IMR-90 (cell line): ENCODE data around the gene HIVEP3. TPM values are rescaled to one million over a fixed set of nuclear protein-coding genes. Genes with fewer than 3 reads are reported as not detected.

Experiments
- ATAC-seq: fragments of 200-7000 bp; cut with Tn5 transposase; 2 replicates; pipeline ENCODE4 v1.9.1; 2020; ENCODE audit warnings: low read depth, mild to moderate bottlenecking, moderate library complexity
- BruUV-seq: library from RNA; stranded (reverse); fragments of 400-500 nt; replicated peaks from 2 replicates; lab custom pipeline; 2021; lab: Mats Ljungman, UMichigan
- CTCF ChIA-PET: fragments of 300-600 bp; formaldehyde crosslinking; extraction: SDS; loops from one replicate; lab custom pipeline; 2021; ENCODE audit warnings: antibody characterized with exemption; lab: Yijun Ruan, JAX
- POLR2A ChIA-PET: fragments of 300-600 bp; sonication (Branson Sonifier 250); formaldehyde crosslinking; loops from one replicate; lab custom pipeline; 2022; ENCODE audit warnings: antibody characterized with exemption; ENCODE audit not compliant: unreplicated experiment; lab: Charles Lee
- DNase-seq: peaks from one replicate; pipeline ENCODE4 v3.0.0; 2013
- H2AFZ ChIP-seq: replicated peaks from 2 replicates; pipeline ENCODE3; 2013; ENCODE audit warnings: low read length, mild to moderate bottlenecking; ENCODE audit not compliant: poor library complexity
- H2AK5ac ChIP-seq: 2 replicates; pipeline ENCODE4 v1.6.1; 2013; ENCODE audit warnings: low read depth, low read length, inconsistent platforms
- H2AK9ac ChIP-seq: replicated peaks from 2 replicates; pipeline ENCODE3; 2013; ENCODE audit warnings: mild to moderate bottlenecking, low read depth, low read length, moderate library complexity; ENCODE audit not compliant: poor library complexity
- H2BK120ac ChIP-seq: 2 replicates; pipeline ENCODE4 v1.6.1; 2013; ENCODE audit warnings: low read depth, low read length, inconsistent platforms
- H2BK15ac ChIP-seq: 3 replicates; pipeline ENCODE4 v1.6.1; 2013; ENCODE audit warnings: low read depth, low read length, inconsistent platforms
- H2BK20ac ChIP-seq: 2 replicates; pipeline ENCODE4 v1.6.1; 2013; ENCODE audit warnings: low read depth, mild to moderate bottlenecking, inconsistent platforms, low read length, moderate library complexity
- H2BK5ac ChIP-seq: 2 replicates; pipeline ENCODE4 v1.6.1; 2013; ENCODE audit warnings: mild to moderate bottlenecking, low read depth, low read length, inconsistent platforms; ENCODE audit not compliant: poor library complexity, severe bottlenecking
- H3K14ac ChIP-seq: replicated peaks from 2 replicates; pipeline ENCODE4 v1.6.1; 2013; ENCODE audit warnings: low read depth, low read length, inconsistent platforms
- H3K18ac ChIP-seq: 2 replicates; pipeline ENCODE4 v1.6.1; 2013; ENCODE audit warnings: low read depth, low read length, control low read depth
- H3K23ac ChIP-seq: 2 replicates; pipeline ENCODE4 v1.6.1; 2013; ENCODE audit warnings: low read depth, low read length, inconsistent platforms
- H3K27ac ChIP-seq: 2 replicates; pipeline ENCODE4 v1.5.1; 2013; ENCODE audit warnings: mild to moderate bottlenecking, control low read depth, low read length; ENCODE audit not compliant: insufficient read depth
- H3K27me3 ChIP-seq: 2 replicates; pipeline ENCODE4 v1.6.1; 2013; ENCODE audit warnings: low read length; ENCODE audit not compliant: control insufficient read depth, insufficient read depth
- H3K36me3 ChIP-seq: 2 replicates; pipeline ENCODE4 v1.6.1; 2013; ENCODE audit warnings: low read length, mixed read lengths; ENCODE audit not compliant: control insufficient read depth, insufficient read depth
- H3K4ac ChIP-seq: 2 replicates; pipeline ENCODE4 v1.6.1; 2013; ENCODE audit warnings: low read depth, low read length, inconsistent platforms
- H3K4me1 ChIP-seq: 2 replicates; pipeline ENCODE4 v1.6.1; 2013; ENCODE audit warnings: low read length, mixed read lengths; ENCODE audit not compliant: control insufficient read depth, insufficient read depth
- H3K4me2 ChIP-seq: 2 replicates; pipeline ENCODE4 v1.6.1; 2013; ENCODE audit warnings: low read depth, mild to moderate bottlenecking, control low read depth, low read length, moderate library complexity
- H3K4me3 ChIP-seq: 2 replicates; pipeline ENCODE4 v1.5.1; 2013; ENCODE audit warnings: low read depth, mild to moderate bottlenecking, control low read depth, low read length, moderate library complexity; ENCODE audit not compliant: insufficient read depth
- H3K56ac ChIP-seq: 2 replicates; pipeline ENCODE4 v1.6.1; 2013; ENCODE audit warnings: low read length, inconsistent platforms; ENCODE audit not compliant: insufficient read depth; ENCODE audit errors: extremely low read depth
- H3K79me1 ChIP-seq, 2 experiments: 2 replicates each; pipeline ENCODE4 v1.6.1; 2013; ENCODE audit warnings: low read length in 2 of 2, inconsistent platforms in 1 of 2, low read depth in 1 of 2
- H3K9ac ChIP-seq: 2 replicates; pipeline ENCODE4 v1.6.1; 2013; ENCODE audit warnings: low read depth, low read length, control low read depth
- H3K9me1 ChIP-seq: 2 replicates; pipeline ENCODE4 v1.6.1; 2013; ENCODE audit warnings: low read length, inconsistent platforms; ENCODE audit not compliant: insufficient read depth
- H3K9me3 ChIP-seq: 2 replicates; pipeline ENCODE4 v1.6.1; 2013; ENCODE audit warnings: low read length; ENCODE audit not compliant: control insufficient read depth, insufficient read depth
- H4K20me1 ChIP-seq: 2 replicates; pipeline ENCODE4 v1.6.1; 2013; ENCODE audit warnings: low read length, inconsistent platforms; ENCODE audit not compliant: insufficient read depth
- H4K5ac ChIP-seq: 2 replicates; pipeline ENCODE4 v1.6.1; 2013; ENCODE audit warnings: mild to moderate bottlenecking, low read depth, low read length, control low read depth
- H4K8ac ChIP-seq, 2 experiments: 2 replicates each; pipeline ENCODE4 v1.6.1; 2013; ENCODE audit warnings: low read depth in 2 of 2, low read length in 2 of 2, control low read depth in 1 of 2, inconsistent platforms in 1 of 2
- H4K91ac ChIP-seq: 2 replicates; pipeline ENCODE4 v1.6.1; 2013; ENCODE audit warnings: low read depth, low read length, inconsistent platforms; ENCODE audit not compliant: insufficient read depth
- CEBPB ChIP-seq: IDR thresholded peaks from 2 replicates; pipeline ENCODE4 v1.6.1; 2012; ENCODE audit warnings: low read depth, low read length, improper control_type of control experiment
- CHD1 ChIP-seq: IDR thresholded peaks from 2 replicates; pipeline ENCODE4 v1.6.1; 2012; ENCODE audit warnings: low read depth, low read length, improper control_type of control experiment
- FOS ChIP-seq: fragments of 150-350 bp; IDR thresholded peaks from 2 replicates; pipeline ENCODE4 v1.6.1; 2016; ENCODE audit warnings: low read depth, low read length
- MAFK ChIP-seq: IDR thresholded peaks from 2 replicates; pipeline ENCODE4 v1.6.1; 2012; ENCODE audit warnings: low read depth, low read length, improper control_type of control experiment
- MAZ ChIP-seq: IDR thresholded peaks from 2 replicates; pipeline ENCODE4 v1.6.1; 2012; ENCODE audit warnings: low read depth, mild to moderate bottlenecking, low read length, improper control_type of control experiment, moderate library complexity, borderline replicate concordance
- MXI1 ChIP-seq: IDR thresholded peaks from 2 replicates; pipeline ENCODE4 v1.6.1; 2012; ENCODE audit warnings: low read depth, mild to moderate bottlenecking, low read length, moderate library complexity, borderline replicate concordance
- NFE2L2 ChIP-seq: fragments of 150-350 bp; IDR thresholded peaks from 2 replicates; pipeline ENCODE4 v1.6.1; 2016; ENCODE audit warnings: low read depth, mild to moderate bottlenecking, low read length
- POLR2A ChIP-seq: IDR thresholded peaks from 2 replicates; pipeline ENCODE4 v1.6.1; 2012; ENCODE audit warnings: mild to moderate bottlenecking, low read depth, low read length
- RCOR1 ChIP-seq: IDR thresholded peaks from 2 replicates; pipeline ENCODE4 v1.6.1; 2012; ENCODE audit warnings: mild to moderate bottlenecking, low read length, improper control_type of control experiment; ENCODE audit not compliant: insufficient replicate concordance
- SMC3 ChIP-seq: fragments of 150-350 bp; IDR thresholded peaks from 2 replicates; pipeline ENCODE4 v1.6.1; 2016; ENCODE audit warnings: low read depth, mild to moderate bottlenecking, antibody characterized with exemption, low read length, moderate library complexity
- WGBS, 2 experiments: methylation state at CpG; one replicate each; pipeline versions ENCODE4 v1.1.5 to v1.1.7; 2013; ENCODE audit warnings: missing lambda C conversion rate in 2 of 2; ENCODE audit not compliant: insufficient read length in 1 of 2; ENCODE audit errors: extremely low coverage in 2 of 2; 5-methylcytosine and 5-hydroxymethylcytosine counted together
- dilution Hi-C: fragments of 300-500 bp; cut with HindIII; formaldehyde crosslinking; loops from one replicate; pipeline ENCODE4 v1.14.3; 2018; ENCODE audit warnings: low sequenced_read_pairs; ENCODE audit not compliant: unreplicated experiment
- in situ Hi-C: fragments of 300-500 bp; cut with MboI; formaldehyde crosslinking; loops from 3 replicates; pipeline ENCODE4 v1.14.3; 2019; ENCODE audit warnings: low sequenced_read_pairs, inconsistent platforms, mixed read lengths
- intact Hi-C: fragments of 100-400 bp; cut with micrococcal nuclease; formaldehyde crosslinking; loops from 2 replicates; pipeline ENCODE4 v1.10.0; 2022
- polyA plus RNA-seq, 3 experiments: library from polyadenylated mRNA; depleted of rRNA; stranded (reverse); fragments of >200 nt; gene quantifications; 2 replicates each; pipeline ENCODE4 v1.2.3, GENCODE V29; 2012; ENCODE audit warnings: low replicate concordance in 1 of 3
- total RNA-seq: library from RNA; depleted of rRNA; stranded (reverse); fragments of >200 nt; gene quantifications from 2 replicates; pipeline ENCODE4 v1.2.3, GENCODE V29; 2012
- TF ChIP-seq, protein P1 (sequence below): fragments of 150-350 bp; IDR thresholded peaks from 2 replicates; pipeline ENCODE4 v1.6.1; 2016; ENCODE audit warnings: low read depth, mild to moderate bottlenecking, low read length, moderate library complexity, borderline replicate concordance
- TF ChIP-seq, protein P2 (sequence below): fragments of 150-350 bp; IDR thresholded peaks from 2 replicates; pipeline ENCODE4 v1.6.1; 2017; ENCODE audit warnings: mild to moderate bottlenecking, antibody characterized with exemption, low read length, low read depth
- TF ChIP-seq, protein P3 (sequence below): conservative IDR thresholded peaks from 2 replicates; pipeline ENCODE4 v1.5.1; 2012; ENCODE audit warnings: mild to moderate bottlenecking, low read depth, low read length, improper control_type of control experiment

Gene HIVEP3
- total and polyA plus RNA-seq, 2 of the 4 experiments (the other 2 are of a cell fraction), result 1.4 to 4.0 TPM

DNA sequence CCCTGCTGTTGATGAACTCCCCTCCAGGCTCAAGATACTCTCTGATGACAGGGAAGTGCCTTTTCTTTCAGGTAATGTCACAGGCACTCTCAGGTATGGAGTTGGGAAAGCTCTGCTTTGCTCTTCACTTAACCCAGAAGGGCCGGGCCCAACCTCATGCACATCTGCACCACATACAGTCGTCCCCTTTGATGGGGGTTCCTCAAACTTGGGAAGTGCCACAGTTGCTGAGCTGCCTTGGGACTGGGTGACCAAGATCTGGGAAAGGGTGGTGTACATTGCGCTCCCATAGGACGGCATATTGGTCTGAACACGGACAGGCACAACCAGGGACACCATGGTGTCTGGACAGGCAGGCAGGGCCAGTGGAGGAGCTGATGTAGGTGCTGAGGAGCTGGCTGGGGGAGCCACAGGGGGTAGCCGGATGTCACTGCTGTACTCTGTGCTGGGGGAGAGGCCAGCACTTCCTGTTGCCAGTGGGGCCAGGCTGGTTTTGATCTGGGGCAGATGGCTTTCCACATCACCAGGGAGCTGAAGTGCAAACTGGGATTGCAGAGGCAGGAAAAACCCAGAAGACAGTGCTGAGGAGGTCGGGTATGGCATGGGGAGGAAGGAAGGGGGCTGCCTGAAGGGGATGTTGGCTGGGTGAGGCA, 338.1 kb downstream of the HIVEP3 start:
- Histone ChIP-seq H2AK5ac (no peak overlapping the region), H3K56ac (no peak overlapping the region), H4K8ac (no peak overlapping the region), H3K9me1 (no peaks in the 10 kb centered on the region), H3K18ac (no peak overlapping the region), H4K91ac (peak overlapping the region; percentile 18), H3K9ac (no peak overlapping the region), H3K23ac (no peak overlapping the region), H3K27ac (no peak overlapping the region), H3K9me3 (no peaks in the 10 kb centered on the region), H2AFZ (no peak overlapping the region), H3K27me3 (no peaks in the 10 kb centered on the region), H2BK5ac (no peak overlapping the region), H4K5ac (no peak overlapping the region), H3K4me1 (no peaks in the 10 kb centered on the region), H3K4me3 (no peak overlapping the region), H2AK9ac (no peak overlapping the region), H3K14ac (no peak overlapping the region), H2BK120ac (no peak overlapping the region), H2BK20ac (no peak overlapping the region), H3K36me3 (no peaks in the 10 kb centered on the region; the same call in 1 of the 2 replicates), H2BK15ac (no peak overlapping the region), H3K79me1 (no peaks in the 10 kb centered on the region), H3K4ac (no peak overlapping the region), H3K4me2 (no peak overlapping the region), H4K20me1 (no peaks in the 10 kb centered on the region)
- BruUV-seq, result no TSS peak
- DNase-seq, result no peak
- ChIA-PET POLR2A (no interaction called here), CTCF (no interaction called here)
- dilution Hi-C loops (no loop called here), intact Hi-C loops (no loop called here), in situ Hi-C loops (no loop called here)
- TF ChIP-seq NFE2L2 (no peak), RCOR1 (no peak), MAZ (no peak), MAFK (no peak), POLR2A (no peak), SMC3 (no peak), CHD1 (no peak), FOS (no peak), CEBPB (no peak), MXI1 (no peak)
- TF ChIP-seq, protein P1, sequence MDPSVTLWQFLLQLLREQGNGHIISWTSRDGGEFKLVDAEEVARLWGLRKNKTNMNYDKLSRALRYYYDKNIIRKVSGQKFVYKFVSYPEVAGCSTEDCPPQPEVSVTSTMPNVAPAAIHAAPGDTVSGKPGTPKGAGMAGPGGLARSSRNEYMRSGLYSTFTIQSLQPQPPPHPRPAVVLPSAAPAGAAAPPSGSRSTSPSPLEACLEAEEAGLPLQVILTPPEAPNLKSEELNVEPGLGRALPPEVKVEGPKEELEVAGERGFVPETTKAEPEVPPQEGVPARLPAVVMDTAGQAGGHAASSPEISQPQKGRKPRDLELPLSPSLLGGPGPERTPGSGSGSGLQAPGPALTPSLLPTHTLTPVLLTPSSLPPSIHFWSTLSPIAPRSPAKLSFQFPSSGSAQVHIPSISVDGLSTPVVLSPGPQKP, result no peak
- TF ChIP-seq, protein P2, sequence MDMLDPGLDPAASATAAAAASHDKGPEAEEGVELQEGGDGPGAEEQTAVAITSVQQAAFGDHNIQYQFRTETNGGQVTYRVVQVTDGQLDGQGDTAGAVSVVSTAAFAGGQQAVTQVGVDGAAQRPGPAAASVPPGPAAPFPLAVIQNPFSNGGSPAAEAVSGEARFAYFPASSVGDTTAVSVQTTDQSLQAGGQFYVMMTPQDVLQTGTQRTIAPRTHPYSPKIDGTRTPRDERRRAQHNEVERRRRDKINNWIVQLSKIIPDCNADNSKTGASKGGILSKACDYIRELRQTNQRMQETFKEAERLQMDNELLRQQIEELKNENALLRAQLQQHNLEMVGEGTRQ, result no peak
- TF ChIP-seq, protein P3, sequence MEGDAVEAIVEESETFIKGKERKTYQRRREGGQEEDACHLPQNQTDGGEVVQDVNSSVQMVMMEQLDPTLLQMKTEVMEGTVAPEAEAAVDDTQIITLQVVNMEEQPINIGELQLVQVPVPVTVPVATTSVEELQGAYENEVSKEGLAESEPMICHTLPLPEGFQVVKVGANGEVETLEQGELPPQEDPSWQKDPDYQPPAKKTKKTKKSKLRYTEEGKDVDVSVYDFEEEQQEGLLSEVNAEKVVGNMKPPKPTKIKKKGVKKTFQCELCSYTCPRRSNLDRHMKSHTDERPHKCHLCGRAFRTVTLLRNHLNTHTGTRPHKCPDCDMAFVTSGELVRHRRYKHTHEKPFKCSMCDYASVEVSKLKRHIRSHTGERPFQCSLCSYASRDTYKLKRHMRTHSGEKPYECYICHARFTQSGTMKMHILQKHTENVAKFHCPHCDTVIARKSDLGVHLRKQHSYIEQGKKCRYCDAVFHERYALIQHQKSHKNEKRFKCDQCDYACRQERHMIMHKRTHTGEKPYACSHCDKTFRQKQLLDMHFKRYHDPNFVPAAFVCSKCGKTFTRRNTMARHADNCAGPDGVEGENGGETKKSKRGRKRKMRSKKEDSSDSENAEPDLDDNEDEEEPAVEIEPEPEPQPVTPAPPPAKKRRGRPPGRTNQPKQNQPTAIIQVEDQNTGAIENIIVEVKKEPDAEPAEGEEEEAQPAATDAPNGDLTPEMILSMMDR, result no peak
- WGBS, 2 experiments, result 92% methylated on average over 4 of the region's 7 CpGs; no CpG with 5 or more reads in 1 of the 2 experiments
- no peak for ATAC-seq
